Omental fat pad (tissue), 4 donors: ENCODE measurements around the gene UBE2C. TPM values are rescaled to one million over a fixed set of nuclear protein-coding genes. Genes with fewer than 3 reads are reported as not detected.

Experiments
- ATAC-seq: fragments of 150-250 bp; one replicate; pipeline ENCODE4 v1.9.1; 2016; ENCODE audit warnings: mild to moderate bottlenecking, moderate library complexity; ENCODE audit not compliant: low FRiP score
- DNase-seq: peaks from one replicate; pipeline ENCODE4 v3.0.0-alpha.2; 2019; ENCODE audit warnings: low spot score
- CTCF ChIP-seq, 3 donors: fragments of 450-650 bp; IDR thresholded peaks; one replicate each; pipeline ENCODE4 v1.5.1; 2016 to 2017; ENCODE audit warnings: antibody characterized with exemption in 3 of 3, mild to moderate bottlenecking in 3 of 3, moderate library complexity in 2 of 3
- total RNA-seq, 4 donors: library from RNA; depleted of rRNA; stranded (reverse); fragments of >200 nt; gene quantifications; one replicate each; pipeline ENCODE4 v1.1.0, GENCODE V29; 2016

Gene UBE2C
- total RNA-seq, 4 donors from 2014 or later: 1.4 to 10.1 TPM; not detected in 2

GRCh38 chr20:45841407-45842129 lies 29.1 kb downstream of the UBE2C start:
- ATAC-seq (no peak), DNase-seq (no peak)
- TF ChIP-seq CTCF (IDR thresholded peaks at IDR 0.05): no peak

- no peak for TF ChIP-seq CTCF (IDR thresholded peaks at IDR 0.05)
- ATAC-seq (no peak), DNase-seq (no peak)
Observed at GRCh38 chr20:45842169-45842812, 29.8 kb downstream of the UBE2C start.

GRCh38 chr20:45843506-45843905 lies 31.1 kb downstream of the UBE2C start:
- ATAC-seq (no peak), DNase-seq (no peak)
- TF ChIP-seq CTCF (IDR thresholded peaks at IDR 0.05): no peak

GRCh38 chr20:45845452-45845851 lies 33.0 kb downstream of the UBE2C start:
- DNase-seq (no peak), ATAC-seq (no peak)
- no peak for TF ChIP-seq CTCF (IDR thresholded peaks at IDR 0.05)

- TF ChIP-seq CTCF (IDR thresholded peaks at IDR 0.05): no peak
- no peak for ATAC-seq
- DNase-seq: no peak
Observed at GRCh38 chr20:45848421-45848820, 36.0 kb downstream of the UBE2C start.

- no peak for DNase-seq
- no peak for TF ChIP-seq CTCF (IDR thresholded peaks at IDR 0.05)
- no peak for ATAC-seq
Observed at GRCh38 chr20:45848969-45849582, 36.6 kb downstream of the UBE2C start.
